SH-SY5Y (cell line): ENCODE measurements around the gene AOAH.

Experiments
- GATA2 ChIP-seq: IDR thresholded peaks from 2 replicates; pipeline ENCODE4 v1.6.1; 2011; ENCODE audit warnings: mild to moderate bottlenecking, low read depth, low read length
- GATA3 ChIP-seq: IDR thresholded peaks from 2 replicates; pipeline ENCODE4 v1.6.1; 2011; ENCODE audit warnings: low read depth, mild to moderate bottlenecking, low read length, moderate library complexity

GRCh38 chr7:36677769-36678437 is 46.4 kb downstream of the AOAH start:
- TF ChIP-seq GATA2: no peak
- TF ChIP-seq GATA3: no peak
